HG03097 (cell line): Measurements from ENCODE around the gene LZTS2.
"Not testable (repeated sequence)": the region's sequence is repeated elsewhere in the genome, so short reads cannot be mapped to it uniquely, and the experiment has no call there.

ENCODE experiments used
- ATAC-seq: cut with Tn5 transposase; IDR thresholded peaks from one replicate; pipeline ENCODE4 v1.9.1; 2021; ENCODE audit not compliant: unreplicated experiment, low FRiP score

The LZTS2 gene

GRCh38 chr10:101031128-101031795, 31.7 kb downstream of the LZTS2 start, which contains the start of the genes PDZD7 and SFXN3:
Gene PDZD7 (minus strand): TSS chr10:101031129. CDS start chr10:101030219, 910 bp downstream.
Gene SFXN3 (plus strand): TSS chr10:101031234. CDS start chr10:101034695, 3,461 bp downstream.
- ATAC-seq: peak; percentile 83

GRCh38 chr10:101031796-101032636, 32.4 kb downstream of the LZTS2 start:
- no peak for ATAC-seq

DNA sequence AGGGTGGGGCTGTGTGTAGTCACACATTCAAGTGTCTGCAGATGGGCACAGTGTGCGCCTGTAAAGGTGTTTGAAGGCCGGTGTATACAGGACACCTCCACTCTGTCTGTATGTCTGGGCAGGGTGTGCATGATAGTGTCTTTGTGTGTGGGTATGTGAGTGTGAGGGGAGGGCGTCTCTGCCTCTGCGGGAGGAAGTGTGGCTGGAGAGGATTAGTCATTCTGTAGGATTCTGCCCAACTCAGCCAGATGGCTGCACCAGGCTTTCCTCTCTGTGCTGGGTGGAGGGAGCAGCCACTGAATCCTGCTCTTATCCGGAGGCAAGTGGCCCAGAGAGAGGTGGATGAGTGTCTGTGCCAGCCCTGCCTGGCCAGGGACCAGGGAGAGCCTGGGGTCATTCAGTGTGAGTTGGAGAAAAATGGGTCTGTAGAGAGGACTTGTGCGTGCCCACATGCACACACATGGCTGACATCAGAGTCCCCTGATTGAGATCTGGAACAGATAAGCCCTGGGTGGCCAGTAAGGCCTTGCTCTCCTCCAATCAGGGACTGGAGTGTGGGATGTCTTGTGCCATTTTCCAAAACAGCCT, 33.1 kb downstream of the LZTS2 start:
- no peak for ATAC-seq

DNA sequence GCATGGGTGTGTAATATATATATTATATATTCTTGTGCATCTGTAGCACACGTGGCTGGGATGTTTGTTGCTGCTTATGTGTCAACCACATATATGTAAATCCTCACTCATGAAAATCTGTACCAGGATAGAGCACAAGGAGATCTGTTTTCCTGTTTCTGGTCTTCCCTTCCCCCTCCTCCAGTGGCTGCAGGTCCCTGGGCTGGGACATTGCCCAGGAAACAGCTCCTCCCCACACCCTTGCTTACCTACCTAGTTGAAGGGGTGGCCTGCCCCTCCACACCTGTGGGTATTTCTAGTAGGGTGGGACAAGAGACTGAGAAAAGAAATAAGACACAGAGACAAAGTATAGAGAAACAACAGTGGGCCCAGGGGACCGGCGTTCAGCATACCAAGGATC, 33.7 kb downstream of the LZTS2 start:
- no peak for ATAC-seq

DNA sequence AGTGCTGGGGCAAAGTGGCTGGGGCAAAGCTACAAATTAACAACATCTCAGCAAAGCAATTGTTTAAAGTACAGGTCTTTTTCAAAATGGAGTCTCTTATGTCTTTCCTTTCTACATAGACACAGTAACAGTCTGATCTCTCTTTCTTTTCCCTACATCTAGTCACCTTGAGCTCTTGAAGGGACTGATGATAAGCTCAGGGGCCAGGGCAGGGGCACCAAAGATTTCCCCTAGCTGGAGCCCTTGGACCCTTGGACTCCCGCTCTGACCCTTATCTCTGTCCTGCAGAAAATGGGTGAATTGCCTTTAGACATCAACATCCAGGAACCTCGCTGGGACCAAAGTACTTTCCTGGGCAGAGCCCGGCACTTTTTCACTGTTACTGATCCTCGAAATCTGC, 34.8 kb downstream of the LZTS2 start:
- ATAC-seq: not testable (repeated sequence)

DNA sequence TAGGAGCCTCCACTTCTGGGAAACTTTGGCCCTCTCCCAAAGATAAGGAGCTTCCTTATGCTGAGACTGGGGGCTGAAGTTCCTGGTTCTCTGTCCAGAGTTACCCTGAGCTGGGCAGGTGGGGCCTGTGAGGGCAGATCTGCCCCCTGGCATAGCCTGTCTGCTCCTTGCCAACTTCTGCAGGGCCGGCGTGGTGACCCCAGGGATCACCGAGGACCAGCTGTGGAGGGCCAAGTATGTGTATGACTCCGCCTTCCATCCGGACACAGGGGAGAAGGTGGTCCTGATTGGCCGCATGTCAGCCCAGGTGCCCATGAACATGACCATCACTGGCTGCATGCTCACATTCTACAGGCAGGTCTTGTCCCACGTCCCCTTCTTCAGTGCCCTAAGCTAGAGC, 35.7 kb downstream of the LZTS2 start:
- ATAC-seq: no peak

DNA sequence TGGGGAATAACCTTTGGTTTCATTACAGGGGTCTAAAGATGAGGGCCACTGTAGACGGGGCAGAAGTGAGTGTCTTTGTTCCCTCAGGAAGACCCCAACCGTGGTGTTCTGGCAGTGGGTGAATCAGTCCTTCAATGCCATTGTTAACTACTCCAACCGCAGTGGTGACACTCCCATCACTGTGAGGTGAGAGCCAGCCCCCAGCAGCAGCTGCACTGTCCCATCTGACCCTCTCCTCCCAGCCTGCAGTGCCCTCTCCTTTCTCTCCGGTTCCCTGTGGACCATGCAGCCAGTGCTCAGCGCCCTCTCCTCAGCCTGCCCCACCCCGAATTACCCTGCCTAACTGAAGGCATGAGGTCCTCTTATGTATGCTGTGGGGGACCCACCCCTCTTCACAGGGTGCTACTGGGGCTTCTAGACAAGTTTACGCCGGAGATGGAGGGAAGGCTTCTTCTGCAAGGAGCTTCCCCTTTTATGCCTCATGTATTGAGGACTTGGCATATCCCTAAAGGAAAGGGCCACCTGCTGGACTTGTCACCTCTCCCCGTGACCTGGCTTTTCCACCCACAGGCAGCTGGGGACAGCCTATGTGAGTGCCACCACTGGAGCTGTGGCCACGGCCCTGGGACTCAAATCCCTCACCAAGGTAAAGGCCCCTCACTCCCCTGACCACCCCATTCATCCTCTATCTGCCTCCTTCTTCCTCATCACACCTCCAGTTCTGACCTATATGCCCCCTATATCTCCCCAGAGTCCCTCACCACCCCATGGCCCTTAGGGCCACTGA, 36.5 kb downstream of the LZTS2 start:
- no peak for ATAC-seq

DNA sequence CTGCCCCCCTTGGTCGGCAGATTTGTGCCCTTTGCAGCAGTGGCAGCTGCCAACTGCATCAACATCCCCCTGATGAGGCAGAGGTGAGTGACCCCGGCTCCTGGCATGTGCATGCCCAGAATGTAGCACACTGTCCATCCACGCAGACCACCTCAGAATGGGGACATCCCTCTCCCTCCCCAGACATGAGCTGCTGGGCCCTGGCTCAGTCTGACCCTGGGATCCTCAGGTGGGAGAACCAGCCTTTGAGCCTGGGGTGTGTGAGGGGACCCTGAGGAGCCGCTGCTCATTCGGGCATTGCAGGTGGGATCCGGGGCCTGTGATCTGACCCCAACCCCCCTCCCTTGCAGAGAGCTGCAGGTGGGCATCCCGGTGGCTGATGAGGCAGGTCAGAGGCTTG, 37.1 kb downstream of the LZTS2 start:
- no peak for ATAC-seq

GRCh38 chr10:101038484-101038883, 38.9 kb downstream of the LZTS2 start:
- ATAC-seq: no peak

GRCh38 chr10:101040061-101040460, 40.5 kb downstream of the LZTS2 start:
- ATAC-seq: no peak

DNA sequence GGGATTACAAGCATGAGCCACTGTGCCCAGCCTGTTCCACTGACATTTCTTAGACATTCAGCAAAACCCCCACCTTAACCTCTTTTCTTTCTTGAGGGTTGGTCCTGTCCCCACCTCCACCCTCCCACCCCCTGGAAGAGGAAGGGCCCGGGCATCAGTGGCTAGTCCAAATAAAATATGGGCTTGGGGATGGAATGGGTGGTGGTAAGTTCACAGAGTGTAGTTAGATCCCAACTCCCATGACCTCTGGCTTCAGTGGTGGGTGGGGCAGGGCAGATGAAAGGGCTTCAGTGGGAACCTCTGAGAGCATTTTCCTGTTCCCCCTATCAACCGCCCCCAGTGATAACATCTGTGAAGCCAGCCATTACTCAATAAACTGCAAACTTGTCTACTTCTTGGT, 41.2 kb downstream of the LZTS2 start:
- ATAC-seq: no peak

- ATAC-seq: peak; percentile 54
These were observed 41.7 kb downstream of the LZTS2 start for GRCh38 chr10:101041252-101041761.

GRCh38 chr10:101042118-101042517, 42.5 kb downstream of the LZTS2 start:
- ATAC-seq: no peak

- peak; percentile 85 for ATAC-seq
These were observed 43.2 kb downstream of the LZTS2 start for GRCh38 chr10:101042667-101043362.

GRCh38 chr10:101043363-101043707, 43.7 kb downstream of the LZTS2 start:
- ATAC-seq: no peak

GRCh38 chr10:101044117-101044516, 44.5 kb downstream of the LZTS2 start:
- ATAC-seq: no peak

- ATAC-seq: no peak
These were observed 47.0 kb downstream of the LZTS2 start for GRCh38 chr10:101046332-101047238.

DNA sequence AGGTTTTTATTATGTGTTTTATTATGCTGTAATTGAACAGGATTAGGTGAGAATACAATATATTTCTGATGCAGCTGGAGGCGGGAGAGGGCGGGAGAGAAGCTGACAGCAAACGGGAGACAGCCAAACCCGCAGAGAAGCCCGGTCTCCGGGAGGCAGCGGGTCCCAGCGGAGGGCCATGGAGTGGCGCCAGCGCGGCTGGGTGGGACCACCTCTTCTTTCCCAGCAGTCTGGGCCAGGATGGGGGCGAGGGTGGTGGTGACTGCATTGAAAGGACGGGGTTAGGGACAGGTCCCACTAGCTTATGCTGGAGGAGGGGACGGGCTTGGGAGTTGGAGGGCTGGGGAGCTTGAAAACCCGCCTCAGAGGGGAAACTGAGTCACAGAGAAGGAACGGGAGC, 47.7 kb downstream of the LZTS2 start:
- no peak for ATAC-seq
